K562 (cell line): Measurements from ENCODE around the gene PLCL2. TPM values are rescaled to one million over a fixed set of nuclear protein-coding genes. Genes with fewer than 3 reads are reported as not detected.

ENCODE experiments used
- ATAC-seq: fragments of 200-7000 bp; cut with Tn5 transposase; 3 replicates; pipeline ENCODE4 v1.9.1; 2020; ENCODE audit warnings: moderate library complexity
- BruUV-seq: library from RNA; stranded (reverse); fragments of 400-500 nt; replicated peaks from 2 replicates; lab custom pipeline; 2021; lab: Mats Ljungman, UMichigan
- CTCF ChIA-PET: fragments of 300-600 bp; formaldehyde crosslinking; extraction: SDS; loops from one replicate; lab custom pipeline; 2021; ENCODE audit warnings: low intra/inter-chr PET ratio; lab: Yijun Ruan, JAX
- POLR2A ChIA-PET: fragments of 300-600, 350-650 bp; sonication (Branson Sonifier 250); formaldehyde crosslinking; extraction: SDS; loops from one replicate; lab custom pipeline; 2021; ENCODE audit warnings: antibody characterized with exemption, inconsistent platforms; lab: Yijun Ruan, JAX
- DNase-seq, 4 experiments: peaks; one replicate each; pipeline versions ENCODE4 v3.0.0 to v3.0.0-alpha.2; 2011 to 2018; ENCODE audit warnings: low spot score in 3 of 4, mixed read lengths in 3 of 4; ENCODE audit errors: extremely low read depth in 1 of 4
- FAIRE-seq: peaks from 2 replicates; lab custom pipeline; 2011; peaks lifted over from hg19 to GRCh38; lab: Jason Lieb, UNC
- H2AFZ ChIP-seq: 2 replicates; pipeline ENCODE4 v1.6.0; 2011; ENCODE audit warnings: low read depth, low read length, control low read depth, inconsistent platforms
- H3K27ac ChIP-seq: fragments of 200-600 bp; 3 replicates; pipeline ENCODE4 v1.8.0; 2011; ENCODE audit warnings: low read depth, mild to moderate bottlenecking, control low read depth, inconsistent platforms, low read length, moderate library complexity, mixed read lengths; ENCODE audit errors: extremely low read depth
- H3K27me3 ChIP-seq, 2 experiments: fragments of 300-600 bp in 1 of 2; 2 replicates in 1 of 2; 3 replicates in 1 of 2; pipeline versions ENCODE4 v1.6.0 to v1.8.0; 2011; ENCODE audit warnings: inconsistent platforms in 2 of 2, low read length in 2 of 2, mild to moderate bottlenecking in 1 of 2, mixed read lengths in 1 of 2, moderate library complexity in 1 of 2; ENCODE audit not compliant: control insufficient read depth in 2 of 2, insufficient read depth in 2 of 2
- H3K36me3 ChIP-seq: fragments of 300-600 bp; 3 replicates; pipeline ENCODE4 v1.8.0; 2011; ENCODE audit warnings: mild to moderate bottlenecking, low read length, inconsistent platforms; ENCODE audit not compliant: control insufficient read depth, insufficient read depth
- H3K4me1 ChIP-seq, 2 experiments: fragments of 200-600 bp in 1 of 2; replicated peaks in 1 of 2; 2 replicates in 1 of 2; 3 replicates in 1 of 2; pipeline versions ENCODE4 v1.5.1 to v1.8.0; 2011; ENCODE audit warnings: inconsistent platforms in 2 of 2, low read length in 2 of 2, mild to moderate bottlenecking in 1 of 2, mixed read lengths in 1 of 2, moderate library complexity in 1 of 2; ENCODE audit not compliant: control insufficient read depth in 2 of 2, insufficient read depth in 2 of 2
- H3K4me2 ChIP-seq: 2 replicates; pipeline ENCODE4 v1.6.1; 2011; ENCODE audit warnings: low read length, control low read depth, inconsistent platforms, mixed read lengths; ENCODE audit not compliant: insufficient read depth
- H3K4me3 ChIP-seq: fragments of 200-600 bp; sonication (generic), shearing (Covaris generic); 2 replicates; pipeline ENCODE4 v1.5.1; 2016; ENCODE audit warnings: control low read depth, inconsistent platforms
- H3K79me2 ChIP-seq: fragments of 200-600 bp; 3 replicates; pipeline ENCODE4 v1.8.0; 2011; ENCODE audit warnings: low read length, inconsistent platforms; ENCODE audit not compliant: control insufficient read depth, insufficient read depth
- H3K9ac ChIP-seq, 2 experiments: 2 replicates each; pipeline versions ENCODE4 v1.6.0 to v1.6.1; 2011; ENCODE audit warnings: low read depth in 2 of 2, low read length in 2 of 2, control low read depth in 1 of 2, inconsistent platforms in 1 of 2, mild to moderate bottlenecking in 1 of 2, mixed read lengths in 1 of 2; ENCODE audit not compliant: insufficient read depth in 1 of 2
- H3K9me1 ChIP-seq: one replicate; pipeline ENCODE4 v1.6.0; 2011; ENCODE audit warnings: inconsistent platforms, mild to moderate bottlenecking, low read length, moderate library complexity; ENCODE audit not compliant: control insufficient read depth, insufficient read depth
- H3K9me3 ChIP-seq: replicated peaks from 2 replicates; pipeline ENCODE4 v1.5.1; 2011; ENCODE audit warnings: low read depth, low read length, inconsistent platforms; ENCODE audit not compliant: control insufficient read depth, insufficient read depth
- H4K20me1 ChIP-seq: replicated peaks from 2 replicates; pipeline ENCODE4 v1.6.1; 2011; ENCODE audit warnings: low read length, inconsistent platforms, mixed read lengths; ENCODE audit not compliant: control insufficient read depth, insufficient read depth
- ATF4 ChIP-seq: fragments of 450-650 bp; formaldehyde crosslinking; IDR thresholded peaks from 2 replicates; pipeline ENCODE4 v1.4.0; 2022; ENCODE audit warnings: mild to moderate bottlenecking, moderate library complexity
- CCAR2 ChIP-seq: fragments of 200-400 bp; formaldehyde crosslinking; IDR thresholded peaks from 2 replicates; pipeline ENCODE4 v1.6.1; 2017; ENCODE audit warnings: mild to moderate bottlenecking, low read depth, low read length
- GABPB2 ChIP-seq: fragments of 250-450 bp; sonication (Bioruptor Pico); conservative IDR thresholded peaks from 2 replicates; pipeline ENCODE4 v1.5.1; 2021; ENCODE audit warnings: mild to moderate bottlenecking
- HDAC6 ChIP-seq: IDR thresholded peaks from 2 replicates; pipeline ENCODE4 v1.6.1; 2012; ENCODE audit warnings: low read depth, mild to moderate bottlenecking, control low read depth, inconsistent platforms, low read length, moderate library complexity
- RBM14 ChIP-seq: fragments of 200-400 bp; formaldehyde crosslinking; IDR thresholded peaks from 2 replicates; pipeline ENCODE4 v1.6.1; 2018; ENCODE audit warnings: low read depth, mild to moderate bottlenecking, low read length, moderate library complexity, borderline replicate concordance; ENCODE audit not compliant: insufficient read depth
- SMC3 ChIP-seq: conservative IDR thresholded peaks from 2 replicates; pipeline ENCODE4 v1.6.1; 2011; ENCODE audit warnings: low read depth, low read length, improper control_type of control experiment; ENCODE audit not compliant: insufficient read depth
- TCF3 ChIP-seq: sonication (generic); formaldehyde crosslinking; IDR thresholded peaks from 2 replicates; pipeline ENCODE4 v1.4.0; 2020; ENCODE audit warnings: mild to moderate bottlenecking, missing genetic modification reagents
- ZBTB5 ChIP-seq: fragments of 450-650 bp; IDR thresholded peaks from 2 replicates; pipeline ENCODE4 v1.6.1; 2017; ENCODE audit warnings: antibody characterized with exemption
- in situ Hi-C: fragments of 300-500 bp; cut with MboI; formaldehyde crosslinking; loops from 4 replicates; pipeline ENCODE4 v1.15.0; 2018; ENCODE audit warnings: inconsistent platforms, mixed read lengths
- intact Hi-C: fragments of 100-400 bp; cut with micrococcal nuclease; formaldehyde crosslinking; loops from 2 replicates; pipeline ENCODE4 v1.14.2; 2022
- polyA plus RNA-seq, 8 experiments: library from polyadenylated mRNA; depleted of rRNA in 4 of 8; stranded (reverse) in 5 of 8; unstranded in 3 of 8; fragments of >200 nt; fragmentation: Nextera tagmentation in 2 of 8; fragmentation: Illumina TruSeq in 1 of 8; extraction: Ambion mirVana in 2 of 8; extraction: Trizol in 1 of 8; gene quantifications; 2 replicates each; pipeline versions ENCODE4 v1.2.1 to v1.2.3, GENCODE V29; 2011 to 2014; ENCODE audit warnings: inconsistent platforms in 1 of 8, missing spikeins in 1 of 8
- total RNA-seq, 7 experiments: library from RNA; depleted of rRNA in 6 of 7; stranded (reverse); fragments of >200 nt in 6 of 7; fragmentation: Illumina TruSeq in 2 of 7; extraction: Trizol in 2 of 7; gene quantifications; 2 replicates each; pipeline versions ENCODE4 v1.2.1 to v1.2.3, GENCODE V29; 2011 to 2021; ENCODE audit warnings: low replicate concordance in 1 of 7

PLCL2 gene
- total and polyA plus RNA-seq, 9 of the 15 experiments (the other 6 are each of a cell fraction or from before 2014, with no cell fraction given), result 0.03 to 0.18 (median 0.11) TPM; not detected in 2

- no peak overlapping the region for H3K4me2 ChIP-seq
- TF ChIP-seq ATF4 (CRISPR knock-in tag), result no peak
- TF ChIP-seq RBM14, result no peak
- TF ChIP-seq GABPB2 (CRISPR knock-in tag), result no peak
- TF ChIP-seq CCAR2, result no peak
- no peak for TF ChIP-seq HDAC6
- TF ChIP-seq SMC3, result no peak
- TF ChIP-seq ZBTB5, result no peak
- no peak for TF ChIP-seq TCF3
- TF ChIP-seq, all 486 proteins: peak for 0
- in situ Hi-C loops, result no loop called here
- Histone ChIP-seq H3K27me3 (peaks cover 5 to 10% of the 10 kb centered on the region in 2 experiments; a peak in 4 of 5 replicates), H3K9ac (no peak overlapping the region), H3K79me2 (no peaks in the 10 kb centered on the region), H3K27ac (no peak overlapping the region), H3K9me3 (no peaks in the 10 kb centered on the region), H4K20me1 (no peaks in the 10 kb centered on the region), H3K36me3 (no peaks in the 10 kb centered on the region), H3K4me1 (no peaks in the 10 kb centered on the region), H3K9me1 (no peaks in the 10 kb centered on the region), H2AFZ (no peak overlapping the region), H3K4me3 (no peak overlapping the region)
- BruUV-seq, result no TSS peak
- FAIRE-seq, result no peak
- POLR2A ChIA-PET, result interaction anchor here (1.8 kb wide), 1 partner anchor 10 kb away, joined by 4 read pairs; no protein-coding TSS in a partner anchor
- CTCF ChIA-PET, result no interaction called here
- intact Hi-C loops, result no loop called here
- ATAC-seq, result no peak
- no peak for DNase-seq
Measured at GRCh38 chr3:17089314-17089700, 204.6 kb downstream of the PLCL2 start.
